Tibial nerve (tissue), 4 donors: ENCODE results near the gene MSRB3. TPM values are rescaled to one million over a fixed set of nuclear protein-coding genes. Genes with fewer than 3 reads are reported as not detected.

ENCODE experiments used
- DNase-seq, 2 donors: peaks; one replicate each; pipeline ENCODE4 v3.0.0-alpha.2; 2019; ENCODE audit warnings: low spot score in 2 of 2
- H3K27ac ChIP-seq, 4 donors: fragments of 200-600 bp; sonication (generic) in 3 of 4; one replicate each; pipeline ENCODE4 v1.5.1; 2017 to 2019; ENCODE audit warnings: mild to moderate bottlenecking in 1 of 4
- H3K27me3 ChIP-seq, 2 donors: fragments of 200-600 bp; sonication (generic) in 1 of 2; one replicate each; pipeline versions ENCODE4 v1.5.1 to v1.6.0; 2017 to 2019
- H3K36me3 ChIP-seq, 3 donors: fragments of 200-600 bp; sonication (generic); one replicate each; pipeline ENCODE4 v1.5.1; 2018 to 2019
- H3K4me1 ChIP-seq, 4 donors: fragments of 200-600 bp; sonication (generic) in 3 of 4; one replicate each; pipeline ENCODE4 v1.5.1; 2017 to 2019
- H3K4me3 ChIP-seq, 4 donors: fragments of 200-600 bp; sonication (generic) in 3 of 4; one replicate each; pipeline ENCODE4 v1.5.1; 2017 to 2019; ENCODE audit warnings: mild to moderate bottlenecking in 1 of 4, moderate library complexity in 1 of 4
- H3K9me3 ChIP-seq, 4 donors: fragments of 200-600 bp; sonication (generic) in 3 of 4; one replicate each; pipeline ENCODE4 v1.5.1; 2017 to 2019
- EP300 ChIP-seq, 2 donors: sonication (generic); formaldehyde crosslinking; IDR thresholded peaks; one replicate each; pipeline ENCODE4 v1.6.1; 2017; ENCODE audit warnings: antibody characterized with exemption in 2 of 2, mild to moderate bottlenecking in 1 of 2
- POLR2A ChIP-seq, 2 donors: fragments of 450-650 bp; IDR thresholded peaks; one replicate each; pipeline ENCODE4 v1.6.1; 2017; ENCODE audit warnings: antibody characterized with exemption in 2 of 2, mild to moderate bottlenecking in 2 of 2, moderate library complexity in 2 of 2
- WGBS, 2 donors: methylation state at CpG; one replicate each; pipeline ENCODE4 v1.1.5; 2018; 5-methylcytosine and 5-hydroxymethylcytosine counted together
- total RNA-seq, 4 donors: library from RNA; depleted of rRNA; stranded (reverse); fragments of >200 nt; gene quantifications; one replicate each; pipeline ENCODE4 v1.1.0, GENCODE V29; 2016
- TF ChIP-seq, protein P1 (sequence below), 5 experiments: fragments of 200-600 bp in 3 of 5; fragments of 450-650 bp in 2 of 5; sonication (generic) in 3 of 5; IDR thresholded peaks; one replicate each; pipeline ENCODE4 v1.5.1; 2016 to 2019; ENCODE audit warnings: antibody characterized with exemption in 5 of 5, mild to moderate bottlenecking in 3 of 5, moderate library complexity in 2 of 5

MSRB3 gene
- total RNA-seq, result 10 to 100 TPM; 42.0 to 64.0 (median 47.9) TPM

DNA sequence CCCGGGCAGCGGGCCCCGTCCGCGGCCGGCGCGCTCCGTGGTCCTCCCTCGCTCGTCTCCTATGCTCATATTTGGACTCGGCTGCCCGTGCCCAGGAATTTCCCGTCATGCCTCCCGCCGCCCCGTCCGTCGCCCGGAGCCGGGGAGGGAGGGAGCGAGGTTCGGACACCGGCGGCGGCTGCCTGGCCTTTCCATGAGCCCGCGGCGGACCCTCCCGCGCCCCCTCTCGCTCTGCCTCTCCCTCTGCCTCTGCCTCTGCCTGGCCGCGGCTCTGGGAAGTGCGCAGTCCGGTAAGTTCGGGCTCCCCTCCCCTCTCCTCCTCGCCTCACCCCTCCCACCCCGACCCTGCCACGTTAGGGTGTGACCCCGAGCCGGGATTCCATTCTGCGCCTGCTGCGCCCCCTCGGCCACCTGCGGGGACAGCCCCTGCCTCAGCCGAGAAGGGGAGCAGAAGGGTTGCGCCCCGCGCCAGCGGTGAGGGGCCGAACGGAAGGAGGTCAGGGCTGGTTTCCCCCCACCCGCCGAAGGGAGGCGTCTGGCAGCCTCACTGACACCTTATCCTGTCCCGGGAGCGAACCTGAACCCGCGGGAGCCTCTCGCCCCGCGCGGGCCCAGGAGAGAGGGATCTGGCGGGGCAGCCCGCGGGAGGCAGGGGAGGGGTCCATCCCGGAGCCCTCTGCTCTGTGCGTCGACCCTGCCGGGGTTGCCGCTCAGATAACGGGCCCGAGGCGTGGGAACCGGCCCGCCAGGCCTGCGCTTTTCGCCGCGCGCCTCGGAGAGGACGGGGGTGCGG is at the start of gene MSRB3:
MSRB3 (plus strand) TSS at position 108 of the 793 bp plus-strand sequence. CDS start 29,897 bp downstream, outside the sequence.
- DNase-seq, result peak; percentile 40 to 56
- TF ChIP-seq, protein P1, sequence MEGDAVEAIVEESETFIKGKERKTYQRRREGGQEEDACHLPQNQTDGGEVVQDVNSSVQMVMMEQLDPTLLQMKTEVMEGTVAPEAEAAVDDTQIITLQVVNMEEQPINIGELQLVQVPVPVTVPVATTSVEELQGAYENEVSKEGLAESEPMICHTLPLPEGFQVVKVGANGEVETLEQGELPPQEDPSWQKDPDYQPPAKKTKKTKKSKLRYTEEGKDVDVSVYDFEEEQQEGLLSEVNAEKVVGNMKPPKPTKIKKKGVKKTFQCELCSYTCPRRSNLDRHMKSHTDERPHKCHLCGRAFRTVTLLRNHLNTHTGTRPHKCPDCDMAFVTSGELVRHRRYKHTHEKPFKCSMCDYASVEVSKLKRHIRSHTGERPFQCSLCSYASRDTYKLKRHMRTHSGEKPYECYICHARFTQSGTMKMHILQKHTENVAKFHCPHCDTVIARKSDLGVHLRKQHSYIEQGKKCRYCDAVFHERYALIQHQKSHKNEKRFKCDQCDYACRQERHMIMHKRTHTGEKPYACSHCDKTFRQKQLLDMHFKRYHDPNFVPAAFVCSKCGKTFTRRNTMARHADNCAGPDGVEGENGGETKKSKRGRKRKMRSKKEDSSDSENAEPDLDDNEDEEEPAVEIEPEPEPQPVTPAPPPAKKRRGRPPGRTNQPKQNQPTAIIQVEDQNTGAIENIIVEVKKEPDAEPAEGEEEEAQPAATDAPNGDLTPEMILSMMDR (IDR thresholded peaks at IDR 0.05), result peak in 1 of 5 experiments; percentile 11
- TF ChIP-seq EP300 (IDR thresholded peaks at IDR 0.05) (peak in 1 of 2 donors; percentile 76), POLR2A (IDR thresholded peaks at IDR 0.05) (peak; percentile 21 to 44)
- Histone ChIP-seq H3K4me1 (peaks cover 0 to 19% (median 0%) of the 10 kb centered on the region in 4 donors), H3K27ac (peak within 1 kb of the TSS; percentile 80 to 94 (median 86)), H3K36me3 (no peaks in the 10 kb centered on the region), H3K4me3 (peak within 1 kb of the TSS; percentile 64 to 96 (median 80)), H3K9me3 (no peaks in the 10 kb centered on the region), H3K27me3 (no peaks in the 10 kb centered on the region)
- WGBS, 2 donors, result 0 to 1% methylated on average over 58 to 61 of the region's 85 CpGs

DNA sequence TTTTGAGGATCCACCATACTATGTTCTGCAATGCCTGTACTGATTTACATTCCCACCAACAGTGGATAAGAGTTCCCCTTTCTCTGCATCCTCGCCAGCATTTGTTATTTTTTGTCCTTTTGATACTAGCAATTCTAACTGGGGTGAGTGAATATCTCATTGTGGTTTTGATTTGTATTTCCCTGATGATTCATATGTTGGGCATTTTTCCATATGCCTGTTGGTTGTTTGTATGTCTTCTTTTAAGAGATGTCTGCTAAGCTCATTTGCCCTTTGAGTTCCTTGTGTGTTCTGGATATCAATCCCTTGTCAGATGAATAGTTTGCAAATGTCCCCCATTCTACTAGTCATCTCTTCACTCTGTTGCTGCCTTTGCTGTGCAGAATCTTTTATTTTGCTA is 49.0 kb upstream of the MSRB3 start:
- DNase-seq, result no peak
- H3K4me1 ChIP-seq, result peaks cover 0 to 10% (median 0%) of the 10 kb centered on the region in 4 donors
- peaks cover 0 to 21% (median 8%) of the 10 kb centered on the region in 4 donors for H3K9me3 ChIP-seq
- H3K36me3 ChIP-seq, result peaks cover 0 to 42% (median 5%) of the 10 kb centered on the region in 3 donors
- H3K4me3 ChIP-seq, result no peak overlapping the region
- WGBS, 2 donors, result 72 to 73% methylated on average over 1 of the region's 1 CpG
- H3K27ac ChIP-seq, result no peak overlapping the region
- TF ChIP-seq, protein P1 (IDR thresholded peaks at IDR 0.05), result no peak
- no peak for TF ChIP-seq EP300 (IDR thresholded peaks at IDR 0.05)
- no peak for TF ChIP-seq POLR2A (IDR thresholded peaks at IDR 0.05)
- H3K27me3 ChIP-seq, result no peaks in the 10 kb centered on the region

DNA sequence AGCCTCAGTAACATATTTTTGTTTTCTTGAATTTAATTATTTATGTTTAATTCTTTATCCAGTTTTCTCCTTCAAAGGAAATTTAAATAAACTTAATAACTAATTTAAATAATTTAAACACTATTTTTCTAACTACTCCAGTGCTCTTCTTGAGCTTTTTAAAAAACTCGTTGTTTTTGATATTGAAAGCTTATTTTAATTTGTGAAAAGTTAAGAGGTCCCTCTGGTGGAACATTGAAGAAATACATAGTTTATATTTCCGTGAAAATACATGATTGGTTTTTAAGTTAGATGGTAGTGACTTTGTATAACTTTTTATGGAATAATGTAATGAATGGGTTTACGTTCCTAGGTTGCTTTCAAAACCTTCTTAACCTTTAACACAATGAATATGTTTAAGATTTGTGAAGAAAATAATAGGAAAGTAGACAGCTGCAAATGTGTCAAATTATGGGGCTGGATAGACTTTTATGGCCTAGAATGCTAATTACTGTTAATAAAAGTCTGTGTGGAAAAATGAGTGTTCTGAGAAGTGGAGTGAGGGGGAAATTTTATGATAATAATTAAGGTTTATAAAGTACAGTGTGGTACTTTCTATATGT is 45.9 kb upstream of the MSRB3 start:
- no peak for DNase-seq
- WGBS, 2 donors, result 7 to 10% methylated on average over 3 of the region's 3 CpGs
- no peak overlapping the region for H3K27ac ChIP-seq
- no peaks in the 10 kb centered on the region for H3K27me3 ChIP-seq
- peaks cover 0 to 30% (median 5%) of the 10 kb centered on the region in 3 donors for H3K36me3 ChIP-seq
- no peak overlapping the region for H3K4me3 ChIP-seq
- peaks cover 0 to 10% (median 0%) of the 10 kb centered on the region in 4 donors for H3K4me1 ChIP-seq
- peaks cover 0 to 19% (median 8%) of the 10 kb centered on the region in 4 donors for H3K9me3 ChIP-seq
- TF ChIP-seq EP300 (IDR thresholded peaks at IDR 0.05), result no peak
- TF ChIP-seq, protein P1 (IDR thresholded peaks at IDR 0.05), result peak in 4 of 5 experiments; percentile 18 to 55 (median 34)

DNA sequence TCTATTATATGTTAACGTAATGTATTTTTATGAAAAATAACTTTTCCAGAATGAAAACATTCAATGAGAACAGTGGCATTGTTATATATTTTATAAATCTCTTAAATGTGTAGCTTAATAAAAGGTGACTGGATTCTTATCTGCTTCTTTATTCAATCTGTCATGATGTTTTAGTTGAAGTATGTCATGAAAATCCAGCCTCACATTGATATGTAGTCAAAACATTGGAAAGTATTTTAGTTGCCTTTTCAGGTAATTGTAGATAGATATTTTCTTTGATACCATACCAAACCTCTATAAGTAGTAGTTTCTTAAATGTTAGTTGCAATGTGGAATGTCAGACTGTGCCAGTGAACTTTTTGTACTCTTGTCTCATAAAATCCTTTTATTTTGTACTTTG is 41.3 kb upstream of the MSRB3 start:
- Histone ChIP-seq H3K27ac (no peak overlapping the region), H3K4me3 (no peak overlapping the region), H3K27me3 (no peaks in the 10 kb centered on the region), H3K4me1 (peaks cover 0 to 7% (median 0%) of the 10 kb centered on the region in 4 donors), H3K9me3 (no peaks in the 10 kb centered on the region), H3K36me3 (peaks cover 0 to 25% (median 0%) of the 10 kb centered on the region in 3 donors)
- TF ChIP-seq POLR2A (IDR thresholded peaks at IDR 0.05), result no peak
- DNase-seq, result no peak
- 97 to 100% methylated on average over 1 of the region's 1 CpG for WGBS, 2 donors

DNA sequence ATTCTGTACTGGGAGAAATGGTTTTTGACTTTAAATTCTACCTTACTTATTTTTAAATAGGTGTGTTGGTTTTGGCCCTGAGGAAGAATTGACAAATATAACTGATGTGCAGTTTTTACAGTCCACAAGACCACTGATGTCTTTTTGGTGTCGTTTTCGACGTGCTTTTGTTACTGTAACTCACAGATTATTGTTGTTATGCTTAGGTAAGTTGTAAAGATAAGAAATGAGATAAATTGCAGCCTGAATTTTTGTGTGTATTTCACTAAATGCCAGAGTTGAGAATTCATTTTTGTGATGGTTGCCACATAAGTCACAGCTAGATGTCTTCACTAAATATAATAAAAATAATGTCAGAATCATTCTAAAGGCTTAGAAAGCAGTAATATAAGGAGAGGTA is 39.9 kb upstream of the MSRB3 start:
- H3K4me3 ChIP-seq, result no peak overlapping the region
- peaks cover 0 to 38% (median 0%) of the 10 kb centered on the region in 3 donors for H3K36me3 ChIP-seq
- TF ChIP-seq, protein P1 (IDR thresholded peaks at IDR 0.05), result no peak
- no peak for TF ChIP-seq POLR2A (IDR thresholded peaks at IDR 0.05)
- TF ChIP-seq EP300 (IDR thresholded peaks at IDR 0.05), result no peak
- no peaks in the 10 kb centered on the region for H3K27me3 ChIP-seq
- WGBS, 2 donors, result 88 to 92% methylated on average over 3 of the region's 3 CpGs
- H3K9me3 ChIP-seq, result no peaks in the 10 kb centered on the region
- no peak for DNase-seq
- no peak overlapping the region for H3K27ac ChIP-seq
- no peaks in the 10 kb centered on the region for H3K4me1 ChIP-seq
